Kidney glomerular epithelial cell (primary cell): ENCODE results near the gene EML4.
A peak's percentile ranks its signal among the peaks of the same experiment; 100 is the strongest.
"Not testable (repeated sequence)": the region's sequence is repeated elsewhere in the genome, so short reads cannot be mapped to it uniquely, and the experiment has no call there.

Experiments used
- DNase-seq: peaks from one replicate; lab custom pipeline; 2025; lab: John Stamatoyannopoulos, UW

EML4 gene

DNA sequence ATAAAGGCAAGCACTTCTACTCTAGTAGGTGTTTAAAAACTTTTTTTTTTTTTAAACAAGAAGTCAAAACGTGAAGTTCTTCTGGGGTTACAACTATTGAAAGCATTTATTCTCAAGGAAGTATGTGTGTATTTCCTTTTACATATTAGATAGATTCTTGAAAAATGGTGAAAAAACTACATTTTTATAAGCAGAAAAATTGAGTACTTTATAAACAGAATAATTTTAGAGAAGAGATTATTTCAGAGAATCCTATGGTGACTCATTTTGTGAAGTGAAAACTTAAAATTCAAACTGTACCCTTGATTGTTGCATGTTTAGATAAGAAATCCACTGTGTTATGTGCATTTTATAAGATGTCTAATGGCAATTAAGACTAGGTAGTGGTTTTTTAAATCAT lies 2.9 kb downstream of the EML4 start:
- no peak for DNase-seq

DNA sequence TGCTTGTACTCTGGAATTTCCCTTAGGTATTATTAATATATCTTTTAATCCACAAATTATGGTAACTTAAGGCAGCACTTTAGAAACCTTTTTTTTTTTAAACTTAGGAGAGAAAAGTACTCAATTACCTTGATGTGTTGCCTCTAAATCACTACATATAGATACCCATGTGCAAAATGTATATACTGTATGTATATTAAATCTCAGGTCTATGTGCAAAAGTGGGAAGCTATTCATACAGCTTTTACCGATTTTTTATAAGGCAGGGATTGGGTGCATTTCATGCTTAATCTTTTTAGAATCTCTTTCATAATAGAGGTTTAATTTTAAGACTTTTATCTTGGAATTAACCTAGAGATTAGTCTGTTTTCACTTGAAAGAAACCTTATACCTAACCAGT lies 3.4 kb downstream of the EML4 start:
- DNase-seq, result no peak

DNA sequence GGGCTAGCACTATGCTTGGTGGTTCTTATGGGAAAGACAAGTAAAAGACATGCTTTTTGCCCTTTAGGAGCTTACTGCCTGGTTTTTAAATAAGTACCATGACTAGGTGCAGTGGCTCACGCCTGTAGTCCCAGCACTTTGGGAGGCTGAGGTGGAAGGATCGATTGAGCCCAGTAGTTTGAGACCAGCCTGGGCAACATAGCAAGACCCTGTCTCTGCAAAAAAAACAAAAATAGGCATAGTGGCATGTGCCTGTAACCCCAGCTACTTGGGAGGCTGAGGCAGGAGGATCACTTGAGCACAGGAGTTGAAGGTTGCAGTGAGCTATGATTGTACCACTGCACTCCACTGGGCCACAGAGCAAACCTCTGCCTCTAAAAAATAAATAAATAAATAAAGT lies 4.3 kb downstream of the EML4 start:
- DNase-seq, result not testable (repeated sequence)

DNA sequence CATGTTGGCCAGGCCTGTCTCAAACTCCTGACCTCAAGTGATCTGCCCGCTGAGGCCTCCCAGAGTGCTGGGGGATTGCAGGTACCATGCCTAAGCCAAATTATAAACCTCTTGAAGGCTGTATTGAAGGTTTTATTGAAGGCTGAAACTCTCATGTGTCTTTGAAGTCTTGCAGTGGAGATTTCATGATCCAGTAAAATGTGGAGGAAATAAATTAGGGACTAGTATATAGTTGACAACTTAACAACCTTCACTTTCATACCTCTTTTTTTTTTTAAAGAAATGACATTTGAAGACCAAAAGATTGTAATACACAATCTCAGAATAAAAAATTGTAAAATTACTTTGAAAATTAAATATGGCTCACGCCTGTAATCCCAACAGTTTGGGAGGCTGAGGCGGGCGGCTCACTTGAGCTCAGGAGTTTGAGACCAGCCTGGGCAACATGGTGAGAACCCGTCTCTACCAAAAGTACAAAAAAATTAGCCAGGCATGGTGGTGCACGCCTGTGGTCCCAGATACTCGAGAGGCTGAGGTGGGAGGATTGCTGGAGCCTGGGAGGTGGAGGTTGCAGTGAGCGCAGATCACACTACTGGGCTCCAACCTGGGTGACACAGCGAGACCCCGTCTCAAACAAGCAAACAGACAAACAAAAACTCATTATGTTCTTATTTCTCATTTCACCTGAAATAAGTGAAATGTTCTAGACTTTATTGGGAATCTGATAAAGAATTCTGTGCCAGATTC lies 8.0 kb downstream of the EML4 start:
- DNase-seq, result no peak

DNA sequence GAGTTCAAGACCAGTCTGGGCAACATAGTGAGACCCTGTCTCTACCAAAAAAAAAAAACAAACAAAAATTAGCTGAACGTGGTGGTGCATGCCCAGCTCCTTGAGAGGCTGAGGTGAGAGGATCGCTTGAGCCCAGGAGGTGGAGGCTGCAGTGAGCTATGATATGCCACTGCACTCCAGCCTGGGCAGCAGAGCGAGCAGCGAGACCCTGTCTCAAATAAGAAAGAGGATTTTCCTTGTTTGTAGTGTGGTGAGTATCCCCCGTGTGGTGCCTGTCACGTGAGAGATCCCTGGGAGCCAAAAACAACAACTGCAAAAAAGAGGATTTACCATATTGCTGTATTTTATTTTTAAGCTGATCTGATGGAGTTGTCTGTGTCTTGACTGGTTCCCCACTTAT lies 9.2 kb downstream of the EML4 start:
- DNase-seq, result no peak

DNA sequence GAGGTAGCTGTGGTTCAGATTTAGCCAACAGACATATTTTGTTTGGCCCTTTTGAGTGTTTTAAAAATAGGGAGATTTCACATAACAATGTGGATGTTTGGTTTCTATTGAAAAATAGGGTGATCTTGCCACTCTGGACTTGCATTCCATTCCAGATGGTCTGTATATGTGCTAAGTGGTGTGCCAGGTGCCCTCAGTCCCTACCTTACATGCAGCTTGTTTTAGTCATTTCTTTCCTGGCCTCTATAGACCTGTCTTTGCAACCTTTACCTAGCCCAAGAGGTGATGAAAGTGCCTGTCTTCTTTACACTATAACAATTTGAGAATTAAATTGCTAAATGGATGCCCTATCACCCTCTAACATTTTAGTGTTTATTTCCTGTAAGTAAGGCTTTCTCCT lies 11.1 kb downstream of the EML4 start:
- DNase-seq, result no peak

DNA sequence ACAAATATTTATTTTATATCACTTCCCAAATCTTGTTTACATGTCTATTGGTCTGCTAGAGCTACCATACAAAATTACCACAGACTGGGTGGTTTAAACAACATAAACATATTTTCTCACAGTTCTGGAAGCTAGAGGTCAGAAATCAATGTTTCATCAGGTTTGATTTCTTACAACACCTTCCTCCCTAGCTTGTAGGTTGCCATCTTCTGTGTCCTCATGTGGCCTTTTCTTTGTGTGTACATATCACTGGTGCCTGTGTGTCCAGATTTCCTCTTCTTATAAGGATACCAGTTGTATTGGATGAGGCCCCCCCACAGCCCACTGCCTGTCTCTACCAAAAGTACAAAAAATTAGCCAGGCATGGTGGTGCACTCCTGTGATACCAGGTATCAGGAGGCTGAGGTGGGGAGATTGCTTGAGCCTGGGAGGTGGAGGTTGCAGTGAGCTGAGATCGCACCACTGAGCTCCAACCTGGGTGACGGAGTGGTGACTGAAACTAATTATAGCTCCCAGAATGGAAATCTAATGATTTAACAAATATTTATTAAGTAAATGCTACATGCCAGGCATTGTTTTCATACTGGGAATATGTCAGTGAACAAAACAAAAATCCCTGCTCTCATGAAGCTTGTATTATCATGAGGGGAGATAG lies 13.6 kb downstream of the EML4 start:
- no peak for DNase-seq

DNA sequence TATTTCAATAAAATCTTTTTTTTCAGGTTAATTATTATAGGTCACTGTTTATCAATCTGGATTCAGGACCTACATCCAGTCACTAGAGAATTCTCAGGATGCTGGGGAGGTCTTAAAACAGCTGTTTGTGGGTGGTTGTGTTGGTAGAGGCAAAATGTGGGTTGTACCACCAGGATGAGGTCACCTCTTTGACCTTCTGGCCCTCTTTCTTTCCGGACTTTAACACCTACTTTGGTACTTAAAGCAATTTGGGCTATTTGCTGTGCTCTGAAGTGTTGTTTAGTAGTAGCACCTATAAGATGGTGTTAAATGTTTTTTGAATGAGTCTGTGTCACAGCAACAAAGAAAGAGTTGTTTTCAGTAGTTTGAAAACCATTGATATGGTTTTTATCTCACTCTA lies 14.6 kb downstream of the EML4 start:
- no peak for DNase-seq

DNA sequence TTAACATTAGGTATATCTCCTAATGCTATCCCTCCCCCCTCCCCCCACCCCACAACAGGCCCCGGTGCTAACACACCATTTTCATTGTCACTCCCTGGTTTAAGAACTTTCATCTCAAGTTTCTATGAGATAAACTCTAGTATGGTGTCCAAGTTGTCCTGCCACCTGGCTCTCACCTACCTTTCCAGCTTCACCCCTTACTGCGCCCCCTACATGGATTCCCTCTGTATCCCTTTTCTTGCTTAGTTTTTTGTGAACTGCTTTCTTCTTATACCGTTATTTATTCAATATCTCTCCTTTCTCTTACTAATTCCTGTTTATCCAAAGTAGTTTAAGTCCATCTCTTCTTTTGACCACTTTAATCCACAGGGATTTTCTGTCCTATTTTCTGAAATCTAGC lies 15.2 kb downstream of the EML4 start:
- DNase-seq, result no peak

DNA sequence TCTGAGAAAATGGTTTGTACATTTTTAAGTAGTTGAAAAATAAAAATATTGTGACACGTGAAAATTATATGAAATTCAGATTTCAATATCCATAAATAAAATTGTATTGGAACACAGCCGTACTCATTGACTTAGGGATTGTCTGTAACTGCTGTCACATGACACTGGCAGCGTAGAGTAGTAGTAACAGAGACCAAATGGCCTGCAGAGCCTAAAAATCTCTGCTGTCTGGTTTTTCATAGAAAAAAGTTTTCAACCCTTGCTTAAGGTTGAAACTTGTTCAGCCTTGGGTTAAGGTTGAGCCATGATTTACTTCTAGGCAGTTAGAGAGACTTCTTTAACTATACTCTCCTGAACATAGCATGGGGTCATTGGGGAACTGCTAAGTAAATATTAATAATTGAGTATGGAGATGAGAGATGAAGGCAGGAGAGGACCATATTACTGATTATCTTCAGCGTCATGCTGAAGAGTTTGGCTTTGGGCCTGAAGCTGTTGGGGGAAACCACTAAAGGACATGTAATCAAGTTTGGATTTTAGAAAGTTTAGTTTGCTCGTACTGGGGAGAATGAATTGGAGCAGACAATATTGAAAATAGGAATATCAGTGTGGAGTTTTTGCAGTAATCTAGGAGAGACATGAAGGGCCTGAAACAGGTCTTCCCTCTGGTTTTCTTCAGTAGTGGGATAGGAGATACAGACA lies 16.2 kb downstream of the EML4 start:
- no peak for DNase-seq

DNA sequence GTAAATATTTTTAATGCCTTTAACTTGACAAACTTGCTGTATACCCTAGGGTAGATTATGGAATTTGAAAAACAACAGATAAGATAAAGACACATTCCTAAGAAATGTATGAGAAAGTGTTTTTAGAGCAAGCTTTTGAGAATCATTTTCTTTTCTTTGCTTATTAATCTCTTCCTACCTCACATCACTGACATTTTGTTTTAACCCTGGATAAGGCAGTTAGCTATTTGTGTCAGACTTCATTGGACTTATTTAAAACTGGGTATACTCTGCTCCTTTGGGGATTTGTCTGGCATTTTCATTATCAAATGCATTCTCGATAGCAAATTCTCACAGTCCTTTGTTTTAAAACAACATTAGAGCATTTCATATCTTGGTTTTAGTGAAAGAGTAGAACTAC lies 17.2 kb downstream of the EML4 start:
- no peak for DNase-seq

DNA sequence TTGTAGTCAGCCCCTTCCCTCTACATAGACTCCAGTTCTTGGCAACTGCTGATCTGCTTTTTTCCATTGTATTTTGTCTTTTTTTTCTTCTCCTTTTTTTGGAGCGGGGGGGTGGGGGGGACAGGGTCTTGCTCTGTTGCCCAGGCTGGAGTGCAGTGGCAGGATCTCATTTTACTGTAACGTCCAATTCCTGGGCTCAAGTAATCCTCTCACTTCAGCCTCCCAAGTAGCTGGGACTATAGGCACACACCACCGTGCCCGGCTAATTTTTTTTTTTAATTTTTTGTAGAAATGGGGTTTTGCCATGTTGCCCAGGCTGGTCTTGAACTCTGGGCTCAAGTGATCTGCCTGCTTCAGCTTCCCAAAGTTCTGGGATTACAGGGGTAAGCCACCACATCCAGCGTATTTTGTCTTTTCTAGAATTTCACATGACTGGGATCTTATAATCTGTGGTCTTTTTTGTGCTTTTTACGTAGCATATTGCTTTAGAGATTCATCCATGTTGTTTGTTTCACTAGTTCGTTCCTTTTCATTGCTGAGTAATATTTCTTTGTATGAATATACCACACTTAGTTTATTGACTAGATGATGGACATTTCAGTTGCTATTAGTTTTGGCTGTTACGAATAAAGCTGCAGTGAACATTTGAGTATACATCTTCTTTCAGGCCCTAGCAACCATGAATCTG lies 17.9 kb downstream of the EML4 start:
- no peak for DNase-seq

DNA sequence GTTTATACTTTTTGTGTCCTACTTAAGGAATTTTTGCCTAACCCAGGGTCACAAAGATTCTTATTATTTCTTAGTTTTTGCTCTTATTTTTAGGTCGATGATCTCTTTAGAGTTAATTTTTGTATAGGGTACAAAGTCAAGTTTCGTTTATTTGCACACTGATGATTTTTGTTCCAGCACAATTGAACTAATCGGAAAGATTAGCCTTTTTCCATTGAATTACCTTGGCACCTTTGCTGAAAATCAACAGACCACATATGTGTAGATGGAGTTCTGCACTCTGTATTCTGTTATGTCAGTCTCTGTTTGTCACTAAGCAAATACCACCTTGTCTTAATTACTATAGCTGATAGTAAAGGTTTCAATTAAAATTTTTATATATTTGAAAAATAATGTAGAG lies 18.7 kb downstream of the EML4 start:
- DNase-seq, result no peak

DNA sequence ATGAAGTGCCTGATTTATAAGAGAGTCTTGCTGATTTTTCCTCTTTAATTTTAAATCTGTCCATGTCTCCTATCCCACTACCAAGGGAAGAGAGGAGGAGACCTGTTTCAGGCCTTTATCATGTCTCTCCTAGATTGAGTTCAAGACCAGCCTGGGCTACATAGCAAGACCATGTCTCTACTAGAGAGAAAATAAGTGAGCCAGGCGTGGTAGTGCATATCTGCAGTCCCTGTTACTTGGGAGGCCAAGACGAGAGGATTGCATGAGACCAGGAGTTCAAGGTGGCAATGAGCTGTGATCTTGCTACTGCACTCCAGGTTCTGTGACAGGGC lies 20.0 kb downstream of the EML4 start:
- no peak for DNase-seq

DNA sequence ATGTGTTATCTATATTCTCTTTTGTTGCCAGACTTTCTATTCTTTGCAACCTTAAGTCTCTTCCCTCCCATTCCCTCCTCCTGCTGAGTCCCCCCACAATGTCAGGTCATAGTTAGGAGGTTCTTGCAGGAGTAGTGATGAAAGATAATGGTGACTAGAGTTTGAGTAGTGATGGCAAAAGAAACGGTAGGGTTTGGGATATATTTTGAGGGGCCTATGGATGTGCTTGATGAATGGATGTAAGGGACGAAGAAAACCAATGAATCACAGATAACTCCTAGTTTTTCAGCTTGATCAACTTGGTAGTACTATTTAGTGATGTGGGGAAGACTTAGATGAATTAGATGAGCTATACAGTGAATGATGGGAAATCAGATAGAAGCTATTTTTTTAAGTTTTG lies 21.0 kb downstream of the EML4 start:
- DNase-seq, result no peak

DNA sequence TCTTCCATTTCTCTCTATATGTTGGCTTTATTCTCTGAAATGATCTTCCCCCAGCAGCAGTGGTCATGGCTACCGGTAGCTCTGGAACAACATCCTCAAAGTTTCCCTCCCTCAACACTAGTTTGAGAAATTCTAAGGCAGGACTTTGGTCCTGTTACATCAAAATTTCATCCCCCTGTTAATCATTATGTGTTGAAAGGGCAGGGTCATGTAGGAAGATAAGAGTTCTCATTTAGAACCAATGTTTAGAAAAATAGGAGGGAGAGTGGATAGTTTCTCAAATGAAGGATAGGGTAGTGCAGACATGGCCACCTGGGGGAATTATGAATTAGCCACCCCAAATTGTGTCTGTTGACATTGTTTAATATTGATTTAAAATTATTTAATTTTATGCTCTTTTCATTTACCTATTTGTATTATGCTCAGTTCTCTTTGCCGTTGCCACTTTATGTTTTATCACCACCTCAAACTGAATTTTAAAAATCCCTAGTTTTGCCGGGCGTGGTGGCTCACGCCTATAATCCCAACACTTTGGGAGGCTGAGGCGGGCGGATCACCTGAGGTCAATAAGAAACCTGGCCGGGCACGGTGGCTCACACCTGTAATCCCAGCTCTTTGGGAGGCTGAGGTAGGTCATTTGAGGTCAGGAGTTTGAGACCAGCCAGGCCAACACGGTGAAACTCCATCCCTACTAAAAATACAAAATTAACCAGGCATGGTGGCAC lies 22.3 kb downstream of the EML4 start:
- DNase-seq, result no peak

DNA sequence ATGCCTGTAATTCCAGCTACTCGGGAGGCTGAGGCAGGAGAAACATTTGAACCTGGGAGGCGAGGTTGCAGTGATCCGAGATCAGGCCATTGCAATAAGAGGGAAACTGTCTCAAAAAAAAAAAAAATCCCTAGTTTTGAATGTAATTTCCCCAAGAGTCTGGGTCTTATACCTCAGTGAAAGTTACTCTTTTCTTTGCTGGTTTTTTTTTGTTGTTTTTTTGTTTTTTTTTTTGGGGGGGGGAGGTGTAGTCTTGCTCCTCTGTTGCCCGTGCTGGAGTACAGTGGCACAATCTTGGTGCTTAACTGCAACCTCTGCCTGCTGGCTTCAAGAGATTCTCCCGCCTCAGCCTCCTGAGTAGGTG lies 22.8 kb downstream of the EML4 start:
- no peak for DNase-seq

DNA sequence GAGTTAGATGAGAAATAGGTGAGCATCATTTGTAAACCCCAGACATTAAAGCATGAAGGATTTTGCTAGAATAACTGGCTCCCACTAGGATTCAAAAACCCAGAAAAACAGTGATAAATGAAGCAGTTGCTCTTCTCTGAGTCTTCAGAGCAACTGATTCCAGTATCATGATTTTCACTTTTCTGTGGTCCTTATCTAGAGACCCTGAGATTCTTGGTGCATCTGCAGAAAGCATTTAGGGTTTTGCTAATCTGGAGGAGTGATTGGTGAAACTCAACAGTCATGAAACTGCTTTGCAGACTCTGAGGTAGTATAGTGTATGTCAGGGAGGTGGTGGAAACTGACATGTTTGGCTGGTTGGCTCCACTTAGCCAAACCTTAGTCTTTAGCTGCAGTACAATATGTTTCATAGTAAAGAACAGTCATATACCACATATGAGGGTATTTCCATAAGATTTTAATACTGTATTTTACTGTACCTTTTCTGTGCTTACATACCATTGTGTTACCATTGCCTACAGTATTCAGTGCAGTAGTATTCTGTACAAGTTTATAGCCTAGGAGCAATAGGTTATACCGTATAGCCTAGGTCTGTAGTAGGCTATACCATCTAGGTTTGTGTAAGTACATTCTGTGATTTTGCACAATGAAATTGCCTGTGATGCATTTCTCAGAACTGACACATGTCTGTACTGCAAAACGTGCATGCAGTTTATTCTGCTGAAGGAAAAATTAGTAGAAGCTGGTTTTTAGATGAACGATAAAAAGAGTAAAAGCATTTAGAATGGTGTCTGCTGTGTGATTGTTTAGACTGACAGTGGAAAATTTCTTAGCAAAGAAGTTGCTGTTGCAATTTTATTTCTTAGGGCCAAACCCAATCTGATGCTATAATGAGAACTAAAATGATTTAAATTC lies 23.8 kb downstream of the EML4 start:
- DNase-seq, result no peak

DNA sequence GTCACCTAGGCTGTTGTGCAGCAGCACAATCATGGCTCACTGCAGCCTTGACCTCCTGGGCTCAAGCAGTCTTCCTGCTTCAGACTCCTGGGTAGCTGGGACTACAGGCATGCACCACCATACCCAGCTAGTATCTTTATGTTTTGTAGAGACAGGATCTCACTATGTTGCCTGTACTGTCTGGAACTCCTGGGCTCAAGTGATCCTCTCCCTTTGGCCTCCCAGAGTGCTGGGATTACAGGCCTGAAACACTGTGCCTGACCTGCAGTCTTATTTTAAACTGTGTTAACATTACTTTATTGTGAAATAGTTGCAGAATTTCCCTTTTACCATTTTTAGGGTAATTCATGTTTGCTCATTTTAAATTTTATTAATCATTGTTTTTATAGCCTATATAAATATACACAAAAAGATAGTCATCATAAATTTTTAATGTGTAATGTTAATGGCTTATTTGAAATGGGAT lies 24.6 kb downstream of the EML4 start:
- no peak for DNase-seq

DNA sequence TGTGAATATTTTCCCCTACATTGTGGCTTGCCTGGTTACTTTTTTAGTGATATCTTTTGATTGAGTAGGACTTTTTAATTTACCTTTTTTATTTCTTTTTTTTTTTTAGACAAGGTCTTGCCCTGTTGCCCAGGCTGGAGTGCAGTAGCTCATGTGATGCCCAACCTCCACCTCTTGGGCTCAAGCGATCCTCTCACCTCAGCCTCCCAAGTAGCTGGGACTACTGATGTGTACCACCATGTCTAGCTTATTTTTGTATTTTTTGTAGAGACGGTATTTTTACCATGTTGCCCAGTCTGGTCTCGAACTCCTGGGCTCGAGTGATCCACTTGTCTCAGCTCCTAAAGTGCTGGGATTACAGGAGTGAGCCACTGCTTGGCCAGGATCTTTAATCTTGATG lies 25.3 kb downstream of the EML4 start:
- no peak for DNase-seq

DNA sequence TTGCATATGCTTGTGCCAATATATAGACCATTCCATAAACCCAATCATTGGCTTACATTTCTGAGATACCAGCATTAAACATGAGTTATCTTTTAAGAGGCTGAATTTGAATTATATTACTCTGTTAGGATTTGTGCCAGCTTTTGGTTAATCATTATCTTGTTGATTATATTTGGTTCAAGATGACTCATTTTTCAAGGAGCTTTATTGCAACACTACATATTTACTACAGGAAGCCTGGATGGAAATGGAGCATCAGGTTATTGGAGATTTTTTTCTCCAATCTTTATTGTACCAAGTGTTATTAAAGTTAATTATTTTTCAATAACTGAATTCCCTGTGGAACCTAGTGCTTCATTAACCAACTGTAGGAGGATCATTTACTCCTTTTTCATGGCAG lies 26.4 kb downstream of the EML4 start:
- DNase-seq, result peak; percentile 65
